Gastrocnemius medialis (tissue), 4 donors: ENCODE data around the gene ZBTB21. TPM values are rescaled to one million over a fixed set of nuclear protein-coding genes. Genes with fewer than 3 reads are reported as not detected.

ENCODE experiments used
- ATAC-seq, 2 donors: fragments of 150-250 bp; one replicate each; pipeline ENCODE4 v1.9.1; 2016
- DNase-seq, 2 donors: peaks; one replicate each; pipeline ENCODE4 v3.0.0-alpha.2; 2019
- H3K27ac ChIP-seq, 4 donors: fragments of 200-600 bp; sonication (generic); 1 replicate in 1 of 4; 2 replicates in 3 of 4; pipeline ENCODE4 v1.5.1; 2016 to 2018; ENCODE audit warnings: mild to moderate bottlenecking in 2 of 4, moderate library complexity in 1 of 4
- H3K27me3 ChIP-seq, 3 donors: fragments of 200-600 bp; sonication (generic) in 2 of 3; 1 replicate in 1 of 3; 2 replicates in 2 of 3; pipeline versions ENCODE4 v1.5.1 to v1.6.0; 2016 to 2019; ENCODE audit warnings: mild to moderate bottlenecking in 1 of 3, moderate library complexity in 1 of 3
- H3K36me3 ChIP-seq, 2 donors: fragments of 200-600 bp; sonication (generic) in 1 of 2; one replicate each; pipeline ENCODE4 v1.5.1; 2017 to 2018
- H3K4me1 ChIP-seq, 2 donors: fragments of 200-600 bp; sonication (generic) in 1 of 2; one replicate each; pipeline ENCODE4 v1.5.1; 2016 to 2017; ENCODE audit warnings: mild to moderate bottlenecking in 2 of 2
- H3K4me3 ChIP-seq, 4 donors: fragments of 200-600 bp; sonication (generic) in 3 of 4; 1 replicate in 1 of 4; 2 replicates in 3 of 4; pipeline ENCODE4 v1.5.1; 2016 to 2019; ENCODE audit warnings: mild to moderate bottlenecking in 2 of 4
- H3K9me3 ChIP-seq, 3 donors: fragments of 200-600 bp; sonication (generic) in 2 of 3; 1 replicate in 1 of 3; 2 replicates in 2 of 3; pipeline ENCODE4 v1.5.1; 2016 to 2019
- CTCF ChIP-seq, 5 experiments: fragments of 450-650 bp in 3 of 5; fragments of 200-600 bp in 2 of 5; sonication (generic) in 2 of 5; IDR thresholded peaks in 4 of 5; conservative IDR thresholded peaks in 1 of 5; 1 replicate in 4 of 5; 2 replicates in 1 of 5; pipeline ENCODE4 v1.5.1; 2016 to 2019; ENCODE audit warnings: antibody characterized with exemption in 5 of 5, mild to moderate bottlenecking in 3 of 5, moderate library complexity in 3 of 5
- POLR2A ChIP-seq, 2 donors: fragments of 450-650 bp; IDR thresholded peaks; one replicate each; pipeline ENCODE4 v1.6.1; 2017; ENCODE audit warnings: antibody characterized with exemption in 2 of 2, mild to moderate bottlenecking in 2 of 2, moderate library complexity in 2 of 2
- in situ Hi-C, 4 donors: fragments of 200-750 bp; cut with MboI; loops; one replicate each; pipeline versions ENCODE4 v1.15.0 to v1.8.0; 2017; ENCODE audit warnings: low sequenced_read_pairs in 4 of 4
- intact Hi-C: fragments of 100-400 bp; cut with DNase I; formaldehyde crosslinking; loops from one replicate; pipeline ENCODE4 v1.15.1; 2023; ENCODE audit warnings: low total_unique reads
- total RNA-seq, 4 donors: library from RNA; depleted of rRNA; stranded (reverse); fragments of >200 nt; gene quantifications; one replicate each; pipeline versions ENCODE4 v1.1.0 to v1.2.3, GENCODE V29; 2016

The ZBTB21 gene
- total RNA-seq, 4 donors from 2014 or later: 1.9 to 5.0 (median 4.0) TPM

GRCh38 chr21:42037516-42037915 lies 27.4 kb upstream of the ZBTB21 start:
- H3K4me3 ChIP-seq: no peak overlapping the region
- H3K27ac ChIP-seq: no peak overlapping the region
- in situ Hi-C loops: no loop called here

GRCh38 chr21:42036313-42036712 lies 26.2 kb upstream of the ZBTB21 start:
- ATAC-seq (no peak), DNase-seq (no peak)
- in situ Hi-C loops (no loop called here), intact Hi-C loops (no loop called here)
- Histone ChIP-seq H3K27me3 (no peaks in the 10 kb centered on the region), H3K36me3 (no peaks in the 10 kb centered on the region), H3K4me3 (no peak overlapping the region), H3K27ac (no peak overlapping the region), H3K9me3 (no peaks in the 10 kb centered on the region), H3K4me1 (peaks cover 0 to 8% of the 10 kb centered on the region in 2 donors)
- no peak for TF ChIP-seq POLR2A (IDR thresholded peaks at IDR 0.05)
- TF ChIP-seq CTCF (IDR thresholded peaks at IDR 0.05 in 4 of 5, conservative IDR thresholded peaks at IDR 0.05 in 1 of 5): no peak

More at GRCh38 chr21:42037516-42037915, 27.4 kb upstream of the ZBTB21 start:
- no peak for DNase-seq
- Histone ChIP-seq H3K27me3 (no peaks in the 10 kb centered on the region), H3K4me1 (peaks cover 0 to 8% of the 10 kb centered on the region in 2 donors), H3K9me3 (no peaks in the 10 kb centered on the region), H3K36me3 (no peaks in the 10 kb centered on the region)
- intact Hi-C loops: no loop called here
- TF ChIP-seq CTCF (IDR thresholded peaks at IDR 0.05 in 4 of 5, conservative IDR thresholded peaks at IDR 0.05 in 1 of 5) (no peak), POLR2A (IDR thresholded peaks at IDR 0.05) (no peak)
- ATAC-seq: no peak

GRCh38 chr21:42032968-42033367 lies 22.8 kb upstream of the ZBTB21 start:
- DNase-seq (no peak), ATAC-seq (no peak)
- in situ Hi-C loops: no loop called here
- intact Hi-C loops: no loop called here
- no peaks in the 10 kb centered on the region for H3K27me3 ChIP-seq
- TF ChIP-seq CTCF (IDR thresholded peaks at IDR 0.05 in 4 of 5, conservative IDR thresholded peaks at IDR 0.05 in 1 of 5) (no peak), POLR2A (IDR thresholded peaks at IDR 0.05) (no peak)
- H3K4me1 ChIP-seq: no peaks in the 10 kb centered on the region
- no peak overlapping the region for H3K4me3 ChIP-seq
- H3K27ac ChIP-seq: no peak overlapping the region
- H3K36me3 ChIP-seq: no peaks in the 10 kb centered on the region
- H3K9me3 ChIP-seq: no peaks in the 10 kb centered on the region

GRCh38 chr21:42032266-42032665 lies 22.1 kb upstream of the ZBTB21 start:
- ATAC-seq (no peak), DNase-seq (no peak)
- intact Hi-C loops: no loop called here
- TF ChIP-seq CTCF (IDR thresholded peaks at IDR 0.05 in 4 of 5, conservative IDR thresholded peaks at IDR 0.05 in 1 of 5): no peak
- TF ChIP-seq POLR2A (IDR thresholded peaks at IDR 0.05): no peak
- Histone ChIP-seq H3K27ac (no peak overlapping the region), H3K9me3 (no peaks in the 10 kb centered on the region), H3K27me3 (no peaks in the 10 kb centered on the region), H3K4me3 (no peak overlapping the region), H3K36me3 (no peaks in the 10 kb centered on the region), H3K4me1 (no peaks in the 10 kb centered on the region)
- in situ Hi-C loops: no loop called here

GRCh38 chr21:42031816-42032215 lies 21.7 kb upstream of the ZBTB21 start:
- intact Hi-C loops: no loop called here
- DNase-seq (no peak), ATAC-seq (no peak)
- H3K4me1 ChIP-seq: no peaks in the 10 kb centered on the region
- in situ Hi-C loops: no loop called here
- no peak overlapping the region for H3K27ac ChIP-seq
- no peaks in the 10 kb centered on the region for H3K36me3 ChIP-seq
- TF ChIP-seq CTCF (IDR thresholded peaks at IDR 0.05 in 4 of 5, conservative IDR thresholded peaks at IDR 0.05 in 1 of 5) (no peak), POLR2A (IDR thresholded peaks at IDR 0.05) (no peak)
- H3K4me3 ChIP-seq: no peak overlapping the region
- H3K27me3 ChIP-seq: no peaks in the 10 kb centered on the region
- no peaks in the 10 kb centered on the region for H3K9me3 ChIP-seq
